H9 (cell line): ENCODE data around the gene GBP6. TPM values are rescaled to one million over a fixed set of nuclear protein-coding genes. Genes with fewer than 3 reads are reported as not detected.
"Not testable (repeated sequence)": the region's sequence is repeated elsewhere in the genome, so short reads cannot be mapped to it uniquely, and the experiment has no call there.

ENCODE experiments used
- DNase-seq: peaks from one replicate; pipeline ENCODE4 v3.0.0-alpha.2; 2017
- H2AFZ ChIP-seq: one replicate; pipeline ENCODE4 v1.6.1; 2013; ENCODE audit warnings: mild to moderate bottlenecking, low read length, control low read depth, moderate library complexity
- H2AK5ac ChIP-seq: 2 replicates; pipeline ENCODE4 v1.6.1; 2013; ENCODE audit warnings: low read length, control low read depth, mixed read lengths; ENCODE audit not compliant: insufficient read length
- H2BK120ac ChIP-seq: one replicate; pipeline ENCODE4 v1.6.1; 2013; ENCODE audit warnings: low read depth, mild to moderate bottlenecking, low read length, control low read depth, inconsistent platforms; ENCODE audit not compliant: poor library complexity, severe bottlenecking
- H2BK12ac ChIP-seq: 2 replicates; pipeline ENCODE4 v1.6.1; 2013; ENCODE audit warnings: low read length, control low read depth, mixed read lengths, low read depth; ENCODE audit not compliant: insufficient read length
- H2BK15ac ChIP-seq: 2 replicates; pipeline ENCODE4 v1.6.1; 2013; ENCODE audit warnings: low read depth, low read length, control low read depth
- H2BK20ac ChIP-seq: one replicate; pipeline ENCODE4 v1.6.1; 2013; ENCODE audit warnings: low read depth, mild to moderate bottlenecking, low read length, control low read depth, inconsistent platforms; ENCODE audit not compliant: poor library complexity, severe bottlenecking
- H2BK5ac ChIP-seq: 2 replicates; pipeline ENCODE4 v1.6.1; 2013; ENCODE audit warnings: low read length, control low read depth, mixed read lengths; ENCODE audit not compliant: insufficient read length
- H3K14ac ChIP-seq: 2 replicates; pipeline ENCODE4 v1.6.1; 2013; ENCODE audit warnings: low read length, control low read depth; ENCODE audit not compliant: insufficient read depth
- H3K18ac ChIP-seq: 2 replicates; pipeline ENCODE4 v1.6.1; 2013; ENCODE audit warnings: low read depth, mild to moderate bottlenecking, mixed read lengths, low read length, control low read depth; ENCODE audit not compliant: insufficient read length
- H3K23ac ChIP-seq: 2 replicates; pipeline ENCODE4 v1.6.1; 2013; ENCODE audit warnings: low read length, control low read depth, mixed read lengths, low read depth; ENCODE audit not compliant: insufficient read length
- H3K23me2 ChIP-seq: 2 replicates; pipeline ENCODE4 v1.6.1; 2013; ENCODE audit warnings: low read depth, mild to moderate bottlenecking, mixed read lengths, low read length, control low read depth; ENCODE audit not compliant: insufficient read length, poor library complexity, severe bottlenecking
- H3K27ac ChIP-seq: 2 replicates; pipeline ENCODE4 v1.5.1; 2013; ENCODE audit warnings: low read length, control low read depth, mixed read lengths, low read depth; ENCODE audit not compliant: insufficient read length
- H3K27me3 ChIP-seq: 2 replicates; pipeline ENCODE4 v1.6.1; 2013; ENCODE audit warnings: low read length, control low read depth, inconsistent platforms; ENCODE audit not compliant: insufficient read depth
- H3K4ac ChIP-seq: 2 replicates; pipeline ENCODE4 v1.6.1; 2013; ENCODE audit warnings: low read depth, mild to moderate bottlenecking, control low read depth, inconsistent platforms, low read length, moderate library complexity
- H3K4me1 ChIP-seq: 2 replicates; pipeline ENCODE4 v1.6.1; 2013; ENCODE audit warnings: low read length, control low read depth, inconsistent platforms; ENCODE audit not compliant: insufficient read depth
- H3K4me2 ChIP-seq: 2 replicates; pipeline ENCODE4 v1.6.1; 2013; ENCODE audit warnings: low read length, control low read depth, mixed read lengths; ENCODE audit not compliant: insufficient read length, insufficient read depth
- H3K56ac ChIP-seq: 2 replicates; pipeline ENCODE4 v1.6.1; 2013; ENCODE audit warnings: low read depth, mild to moderate bottlenecking, mixed read lengths, low read length, control low read depth; ENCODE audit not compliant: insufficient read length
- H3K79me1 ChIP-seq: 2 replicates; pipeline ENCODE4 v1.6.1; 2013; ENCODE audit warnings: low read depth, mild to moderate bottlenecking, moderate library complexity, low read length, control low read depth, inconsistent platforms; ENCODE audit not compliant: insufficient read depth, poor library complexity, severe bottlenecking
- H3K79me2 ChIP-seq: 2 replicates; pipeline ENCODE4 v1.6.1; 2013; ENCODE audit warnings: low read length, control low read depth, inconsistent platforms; ENCODE audit not compliant: insufficient read depth
- H3K9ac ChIP-seq: 2 replicates; pipeline ENCODE4 v1.6.1; 2013; ENCODE audit warnings: low read length, control low read depth, mixed read lengths; ENCODE audit not compliant: insufficient read length; ENCODE audit errors: extremely low read depth
- H3K9me3 ChIP-seq: one replicate; pipeline ENCODE4 v1.6.1; 2013; ENCODE audit warnings: low read depth, low read length, inconsistent platforms; ENCODE audit not compliant: control insufficient read depth
- H3T11ph ChIP-seq: one replicate; pipeline ENCODE4 v1.6.1; 2013; ENCODE audit warnings: mild to moderate bottlenecking, low read length, control low read depth, inconsistent platforms
- H4K20me1 ChIP-seq: one replicate; pipeline ENCODE4 v1.6.1; 2013; ENCODE audit not compliant: control insufficient read depth, insufficient read length, insufficient read depth
- H4K5ac ChIP-seq: 2 replicates; pipeline ENCODE4 v1.6.1; 2013; ENCODE audit warnings: low read depth, mild to moderate bottlenecking, mixed read lengths, low read length, control low read depth; ENCODE audit not compliant: insufficient read length
- H4K8ac ChIP-seq: replicated peaks from 2 replicates; pipeline ENCODE4 v1.6.1; 2013; ENCODE audit warnings: low read length, control low read depth, mixed read lengths, low read depth; ENCODE audit not compliant: insufficient read length
- H4K91ac ChIP-seq: 2 replicates; pipeline ENCODE4 v1.6.1; 2013; ENCODE audit warnings: low read depth, mild to moderate bottlenecking, moderate library complexity, mixed read lengths, low read length, control low read depth; ENCODE audit not compliant: insufficient read length
- H3K27ac Mint-ChIP-seq, 3 experiments: 2 replicates in 2 of 3; 3 replicates in 1 of 3; pipeline ENCODE4 v1.8.0; 2020 to 2021; ENCODE audit warnings: mixed read lengths in 3 of 3, mild to moderate bottlenecking in 1 of 3, moderate library complexity in 1 of 3
- H3K27me3 Mint-ChIP-seq: 2 replicates; pipeline ENCODE4 v1.8.0; 2021; ENCODE audit warnings: low read depth, mild to moderate bottlenecking, moderate library complexity, mixed read lengths
- H3K36me3 Mint-ChIP-seq, 3 experiments: 2 replicates in 2 of 3; 3 replicates in 1 of 3; pipeline ENCODE4 v1.8.0; 2020 to 2021; ENCODE audit warnings: low read depth in 3 of 3, mixed read lengths in 3 of 3; ENCODE audit not compliant: insufficient read depth in 1 of 3
- H3K4me1 Mint-ChIP-seq, 2 experiments: 2 replicates each; pipeline ENCODE4 v1.8.0; 2020; ENCODE audit warnings: mixed read lengths in 2 of 2
- H3K4me3 Mint-ChIP-seq, 2 experiments: 2 replicates in 1 of 2; 3 replicates in 1 of 2; pipeline ENCODE4 v1.8.0; 2020 to 2021; ENCODE audit warnings: mild to moderate bottlenecking in 2 of 2, mixed read lengths in 2 of 2, moderate library complexity in 1 of 2
- H3K9me3 Mint-ChIP-seq, 2 experiments: 2 replicates in 1 of 2; 3 replicates in 1 of 2; pipeline ENCODE4 v1.8.0; 2020; ENCODE audit warnings: mild to moderate bottlenecking in 2 of 2, mixed read lengths in 2 of 2, moderate library complexity in 1 of 2
- WGBS: extraction: QIAGEN DNeasy Blood & Tissue Kit; methylation state at CpG from one replicate; pipeline ENCODE4 v1.1.7; 2013; ENCODE audit warnings: missing lambda C conversion rate, low lambda C conversion rate, mixed read lengths; ENCODE audit not compliant: insufficient read length; ENCODE audit errors: extremely low coverage; 5-methylcytosine and 5-hydroxymethylcytosine counted together
- total RNA-seq: library from RNA; stranded (reverse); gene quantifications from 2 replicates; pipeline ENCODE4 v1.2.1, GENCODE V29; 2021
- TF ChIP-seq, protein P1 (sequence below): fragments of 200-600 bp; sonication (generic); conservative IDR thresholded peaks from 3 replicates; pipeline ENCODE4 v1.8.0; 2021; ENCODE audit warnings: antibody characterized with exemption, mild to moderate bottlenecking

GBP6 gene
- total RNA-seq, 1 experiment from 2014 or later, result not detected

- H3K9me3 Mint-ChIP-seq, result peaks cover 0 to 2% of the 10 kb centered on the region in 2 experiments; a peak in 2 of 5 replicates
- Histone ChIP-seq H3K23ac (no peak overlapping the region), H3K4me1 (no peaks in the 10 kb centered on the region), H2BK120ac (no peak overlapping the region), H2AFZ (no peak overlapping the region), H2AK5ac (no peak overlapping the region), H3K18ac (no peak overlapping the region), H3K14ac (peak overlapping the region; percentile 71; the same call in 1 of the 2 replicates), H2BK5ac (no peak overlapping the region), H4K91ac (no peak overlapping the region), H3K23me2 (no peaks in the 10 kb centered on the region), H4K8ac (no peak overlapping the region), H2BK12ac (no peak overlapping the region), H3K4me2 (no peak overlapping the region), H3K27me3 (no peaks in the 10 kb centered on the region), H4K5ac (no peak overlapping the region), H3K79me1 (no peaks in the 10 kb centered on the region), H3K9ac (no peak overlapping the region), H3T11ph (no peak overlapping the region), H3K79me2 (no peaks in the 10 kb centered on the region), H3K27ac (no peak overlapping the region), H2BK15ac (no peak overlapping the region), H2BK20ac (no peak overlapping the region), H3K9me3 (no peaks in the 10 kb centered on the region), H3K56ac (no peak overlapping the region), H4K20me1 (no peaks in the 10 kb centered on the region), H3K4ac (no peak overlapping the region)
- peaks cover 2 to 3% of the 10 kb centered on the region in 2 experiments for H3K4me1 Mint-ChIP-seq
- H3K36me3 Mint-ChIP-seq, result no peaks in the 10 kb centered on the region
- no peak overlapping the region for H3K27ac Mint-ChIP-seq
- H3K4me3 Mint-ChIP-seq, result no peak overlapping the region
- no CpG with 5 or more reads among the region's 8 CpGs for WGBS
- TF ChIP-seq, protein P1, sequence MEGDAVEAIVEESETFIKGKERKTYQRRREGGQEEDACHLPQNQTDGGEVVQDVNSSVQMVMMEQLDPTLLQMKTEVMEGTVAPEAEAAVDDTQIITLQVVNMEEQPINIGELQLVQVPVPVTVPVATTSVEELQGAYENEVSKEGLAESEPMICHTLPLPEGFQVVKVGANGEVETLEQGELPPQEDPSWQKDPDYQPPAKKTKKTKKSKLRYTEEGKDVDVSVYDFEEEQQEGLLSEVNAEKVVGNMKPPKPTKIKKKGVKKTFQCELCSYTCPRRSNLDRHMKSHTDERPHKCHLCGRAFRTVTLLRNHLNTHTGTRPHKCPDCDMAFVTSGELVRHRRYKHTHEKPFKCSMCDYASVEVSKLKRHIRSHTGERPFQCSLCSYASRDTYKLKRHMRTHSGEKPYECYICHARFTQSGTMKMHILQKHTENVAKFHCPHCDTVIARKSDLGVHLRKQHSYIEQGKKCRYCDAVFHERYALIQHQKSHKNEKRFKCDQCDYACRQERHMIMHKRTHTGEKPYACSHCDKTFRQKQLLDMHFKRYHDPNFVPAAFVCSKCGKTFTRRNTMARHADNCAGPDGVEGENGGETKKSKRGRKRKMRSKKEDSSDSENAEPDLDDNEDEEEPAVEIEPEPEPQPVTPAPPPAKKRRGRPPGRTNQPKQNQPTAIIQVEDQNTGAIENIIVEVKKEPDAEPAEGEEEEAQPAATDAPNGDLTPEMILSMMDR, result no peak
- no peak for DNase-seq
- H3K27me3 Mint-ChIP-seq, result no peaks in the 10 kb centered on the region; the same call in 1 of the 2 replicates
Observed at GRCh38 chr1:89369331-89369730, 5.5 kb downstream of the GBP6 start.

GRCh38 chr1:89373810-89374209 is 10.0 kb downstream of the GBP6 start:
- H3K79me1 ChIP-seq, H3K27me3 Mint-ChIP-seq, H3K4me1 Mint-ChIP-seq, H4K5ac ChIP-seq, H2AFZ ChIP-seq, H3K23me2 ChIP-seq, H2BK20ac ChIP-seq, H3K18ac ChIP-seq, H4K91ac ChIP-seq, H3K36me3 Mint-ChIP-seq, DNase-seq, H3K9ac ChIP-seq, H3K56ac ChIP-seq, H3T11ph ChIP-seq, H2AK5ac ChIP-seq, H3K4ac ChIP-seq, H3K4me3 Mint-ChIP-seq, H2BK15ac ChIP-seq, H4K20me1 ChIP-seq, H3K27me3 ChIP-seq, H3K9me3 Mint-ChIP-seq, H3K79me2 ChIP-seq, H3K9me3 ChIP-seq, H3K4me2 ChIP-seq, H3K23ac ChIP-seq, H2BK120ac ChIP-seq, H2BK12ac ChIP-seq, H3K27ac Mint-ChIP-seq, H3K14ac ChIP-seq, H3K4me1 ChIP-seq, H4K8ac ChIP-seq, H3K27ac ChIP-seq, H2BK5ac ChIP-seq: not testable (repeated sequence)
- no CpG with 5 or more reads among the region's 4 CpGs for WGBS
